H1 (cell line): ENCODE results near the gene TNFRSF1A. TPM values are rescaled to one million over a fixed set of nuclear protein-coding genes. Genes with fewer than 3 reads are reported as not detected.

Experiments used
- CTCF ChIP-seq, 3 experiments: IDR thresholded peaks; 1 replicate in 2 of 3; 2 replicates in 1 of 3; pipeline versions ENCODE4 v1.5.1 to v1.6.1; 2011; ENCODE audit warnings: low read length in 3 of 3, mild to moderate bottlenecking in 3 of 3, inconsistent platforms in 2 of 3, low read depth in 1 of 3, moderate library complexity in 1 of 3; ENCODE audit not compliant: insufficient read depth in 1 of 3; ENCODE audit errors: control extremely low read depth in 1 of 3
- GABPA ChIP-seq: IDR thresholded peaks from 2 replicates; pipeline ENCODE4 v1.6.1; 2011; ENCODE audit warnings: mild to moderate bottlenecking, low read length, moderate library complexity, borderline replicate concordance; ENCODE audit not compliant: insufficient read depth
- polyA plus RNA-seq, 7 experiments: library from polyadenylated mRNA; depleted of rRNA in 3 of 7; stranded (reverse) in 5 of 7; unstranded in 2 of 7; fragments of >200 nt in 5 of 7; fragments of 200-250 nt in 2 of 7; gene quantifications; 1 replicate in 5 of 7; 2 replicates in 1 of 7; 4 replicates in 1 of 7; pipeline versions ENCODE4 v1.2.1 to v1.2.3, GENCODE V29; 2011 to 2013; ENCODE audit warnings: missing spikeins in 2 of 7, mixed read lengths in 2 of 7
- total RNA-seq: library from RNA; stranded (reverse); fragmentation: NEBNext Ultra II Directional; extraction: Animal tissue kit (Norgen Biotek cat#: 25700); gene quantifications from 2 replicates; pipeline ENCODE4 v1.2.1, GENCODE V29; 2021

The TNFRSF1A gene
- total and polyA plus RNA-seq, 2 of the 8 experiments (the other 6 are each of a cell fraction or from before 2014, with no cell fraction given) = 28.7 to 42.1 TPM

GRCh38 chr12:6279631-6280030 lies 62.2 kb downstream of the TNFRSF1A start (continued):
- TF ChIP-seq CTCF (IDR thresholded peaks at IDR 0.05; ENCODE audit: control extremely low read depth in 1 of 3, insufficient read depth in 1 of 3, low read depth in 1 of 3, low read length in 3 of 3) (no peak), GABPA (no peak)
